ENCODE measurements around the gene CEP104. TPM values are rescaled to one million over a fixed set of nuclear protein-coding genes. Genes with fewer than 3 reads are reported as not detected.

CEP104 gene
- polyA plus RNA-seq, 1 donor (not counting 4 experiments of a cell fraction or from before 2014, with no cell fraction given) = 35.7 TPM

GRCh38 chr1:3905953-3906671 lies 49.1 kb upstream of the CEP104 start:
- dilution Hi-C loops (cut with MboI; ENCODE audit: extremely low pct_ligation_motif_present, low sequenced_read_pairs) = no loop called here
- Histone ChIP-seq H3K27ac (ENCODE audit: control insufficient read depth, insufficient read depth, low read length) (no peak overlapping the region), H3K27me3 (ENCODE audit: control insufficient read depth, extremely low read depth, insufficient read depth, low read length) (peaks cover under 1% of the 10 kb centered on the region), H2AFZ (ENCODE audit: control insufficient read depth, low read length) (no peak overlapping the region), H3K4me1 (ENCODE audit: control insufficient read depth, extremely low read depth, insufficient read depth, low read length) (peaks cover 3% of the 10 kb centered on the region), H3K4me3 (ENCODE audit: control insufficient read depth in 2 of 3, extremely low read depth in 1 of 3, insufficient read depth in 2 of 3, low read depth in 1 of 3, low read length in 3 of 3) (no peak overlapping the region), H3K4me2 (ENCODE audit: control insufficient read depth, extremely low read depth, insufficient read depth, low read depth, low read length) (no peak overlapping the region), H4K20me1 (ENCODE audit: control insufficient read depth, extremely low read depth, insufficient read depth, low read length) (no peaks in the 10 kb centered on the region), H3K79me2 (ENCODE audit: control insufficient read depth, insufficient read depth, low read length) (no peaks in the 10 kb centered on the region), H3K36me3 (ENCODE audit: control insufficient read depth in 2 of 2, extremely low read depth in 1 of 2, insufficient read depth in 2 of 2, low read length in 2 of 2) (no peaks in the 10 kb centered on the region), H3K9me3 (ENCODE audit: control insufficient read depth, low read depth, low read length) (no peaks in the 10 kb centered on the region), H3K9me1 (ENCODE audit: control insufficient read depth, extremely low read depth, insufficient read depth, low read length) (no peaks in the 10 kb centered on the region), H3K9ac (ENCODE audit: control insufficient read depth, extremely low read depth, insufficient read depth, low read length) (no peak overlapping the region)
- DNase-seq (ENCODE audit: low read depth, low spot score) (no peak), FAIRE-seq (no peak)
- TF ChIP-seq EZH2 (IDR thresholded peaks at IDR 0.05; ENCODE audit: low read length) (no peak), CTCF (optimal IDR thresholded peaks at IDR 0.05 in 1 of 3, IDR thresholded peaks at IDR 0.05 in 1 of 3, conservative IDR thresholded peaks at IDR 0.05 in 1 of 3; ENCODE audit: extremely low read depth in 1 of 3, insufficient read depth in 2 of 3, low read length in 3 of 3) (no peak)

DNA sequence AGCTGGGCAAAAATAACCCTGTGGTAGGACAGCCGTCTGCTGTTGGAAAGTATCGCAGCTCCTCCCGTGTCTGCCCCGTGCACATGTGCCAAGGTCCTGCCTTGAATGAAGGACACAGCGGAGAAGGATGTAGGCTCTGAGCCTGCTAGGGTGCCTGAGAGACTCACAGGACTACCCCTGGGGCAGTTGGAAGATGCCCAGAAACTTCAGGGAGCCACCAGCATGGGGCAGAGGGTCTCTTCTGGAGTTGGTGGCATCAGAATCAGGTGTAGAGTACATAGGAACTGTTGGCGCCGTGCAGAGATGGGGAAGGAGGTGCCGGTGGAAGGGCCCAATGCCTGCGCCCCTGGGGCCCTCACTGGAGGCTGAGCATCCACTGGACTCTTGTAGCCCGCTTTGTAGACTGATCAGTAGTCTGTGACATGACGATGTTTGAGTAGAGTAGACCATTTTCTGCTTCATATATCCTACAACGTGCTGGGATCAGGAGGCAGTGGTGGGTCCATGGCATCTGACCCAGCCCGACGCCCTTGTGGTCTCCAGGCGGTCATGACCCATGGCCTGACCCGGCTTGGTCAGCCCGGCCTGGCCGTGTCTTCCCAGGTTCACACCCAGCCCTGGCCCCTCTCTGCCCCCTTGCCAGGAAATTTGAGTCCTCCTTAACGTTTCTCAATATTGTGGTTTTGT lies 48.4 kb upstream of the CEP104 start:
- Histone ChIP-seq H3K9me1 (ENCODE audit: control insufficient read depth, extremely low read depth, insufficient read depth, low read length) (no peaks in the 10 kb centered on the region), H3K4me3 (ENCODE audit: control insufficient read depth in 2 of 3, extremely low read depth in 1 of 3, insufficient read depth in 2 of 3, low read depth in 1 of 3, low read length in 3 of 3) (no peak overlapping the region), H3K4me2 (ENCODE audit: control insufficient read depth, extremely low read depth, insufficient read depth, low read depth, low read length) (no peak overlapping the region), H3K27me3 (ENCODE audit: control insufficient read depth, extremely low read depth, insufficient read depth, low read length) (no peaks in the 10 kb centered on the region), H3K36me3 (ENCODE audit: control insufficient read depth in 2 of 2, extremely low read depth in 1 of 2, insufficient read depth in 2 of 2, low read length in 2 of 2) (no peaks in the 10 kb centered on the region), H2AFZ (ENCODE audit: control insufficient read depth, low read length) (no peak overlapping the region), H3K79me2 (ENCODE audit: control insufficient read depth, insufficient read depth, low read length) (no peaks in the 10 kb centered on the region), H3K4me1 (ENCODE audit: control insufficient read depth, extremely low read depth, insufficient read depth, low read length) (no peaks in the 10 kb centered on the region), H3K9ac (ENCODE audit: control insufficient read depth, extremely low read depth, insufficient read depth, low read length) (no peak overlapping the region), H4K20me1 (ENCODE audit: control insufficient read depth, extremely low read depth, insufficient read depth, low read length) (no peaks in the 10 kb centered on the region), H3K9me3 (ENCODE audit: control insufficient read depth, low read depth, low read length) (no peaks in the 10 kb centered on the region), H3K27ac (ENCODE audit: control insufficient read depth, insufficient read depth, low read length) (no peak overlapping the region)
- dilution Hi-C loops (cut with MboI; ENCODE audit: extremely low pct_ligation_motif_present, low sequenced_read_pairs) = no loop called here
- DNase-seq (ENCODE audit: low read depth, low spot score) (no peak), FAIRE-seq (no peak)
- no peak for TF ChIP-seq CTCF (optimal IDR thresholded peaks at IDR 0.05 in 1 of 3, IDR thresholded peaks at IDR 0.05 in 1 of 3, conservative IDR thresholded peaks at IDR 0.05 in 1 of 3; ENCODE audit: extremely low read depth in 1 of 3, insufficient read depth in 2 of 3, low read length in 3 of 3)
- TF ChIP-seq EZH2 (IDR thresholded peaks at IDR 0.05; ENCODE audit: low read length) = no peak

All from keratinocyte (primary cell).